ENCODE data around the gene SPRR2B.
"Not testable (repeated sequence)": the region's sequence is repeated elsewhere in the genome, so short reads cannot be mapped to it uniquely, and the experiment has no call there.

The SPRR2B gene

GRCh38 chr1:153032677-153033308, 38.6 kb downstream of the SPRR2B start:
- no peak for DNase-seq (ENCODE audit: low spot score)

GRCh38 chr1:153032073-153032472, 39.3 kb downstream of the SPRR2B start:
- DNase-seq (ENCODE audit: low spot score) = no peak

GRCh38 chr1:153030895-153031294, 40.5 kb downstream of the SPRR2B start, which contains the start of gene SPRR1B:
SPRR1B (plus strand) TSS chr1:153031203; CDS start chr1:153032346, 1,143 bp downstream.
- no peak for DNase-seq (ENCODE audit: low spot score)

- DNase-seq (ENCODE audit: low spot score) = no peak
Observed at GRCh38 chr1:153028766-153029165, 42.6 kb downstream of the SPRR2B start.

- no peak for DNase-seq (ENCODE audit: low spot score)
Observed at GRCh38 chr1:153025797-153026196, 45.6 kb downstream of the SPRR2B start.

- DNase-seq (ENCODE audit: low spot score) = no peak
Observed at GRCh38 chr1:153024413-153024812, 47.0 kb downstream of the SPRR2B start.

- DNase-seq (ENCODE audit: low spot score) = no peak
Observed at GRCh38 chr1:153023109-153023508, 48.3 kb downstream of the SPRR2B start.

- DNase-seq (ENCODE audit: low spot score) = not testable (repeated sequence)
Observed at GRCh38 chr1:153022340-153022739, 49.1 kb downstream of the SPRR2B start.

GRCh38 chr1:153021829-153022228, 49.6 kb downstream of the SPRR2B start:
- DNase-seq (ENCODE audit: low spot score) = not testable (repeated sequence)
